KMS-11 (cell line): ENCODE data around the gene KIF26B.

Source experiments
- H2AFZ ChIP-seq: fragments of 200-600 bp; sonication (generic); 2 replicates; pipeline ENCODE4 v1.6.1; 2016; ENCODE audit warnings: antibody characterized with exemption, mixed run types, low read depth
- H3K27ac ChIP-seq: fragments of 200-600 bp; sonication (generic); 2 replicates; pipeline ENCODE4 v1.6.1; 2016; ENCODE audit warnings: mild to moderate bottlenecking, mixed run types
- H3K27me3 ChIP-seq: fragments of 200-600 bp; sonication (generic); 2 replicates; pipeline ENCODE4 v1.6.1; 2017; ENCODE audit warnings: mild to moderate bottlenecking, low read depth, mixed run types, moderate library complexity; ENCODE audit not compliant: insufficient read depth
- H3K36me3 ChIP-seq: fragments of 200-600 bp; sonication (generic); 2 replicates; pipeline ENCODE4 v1.6.1; 2017; ENCODE audit warnings: mild to moderate bottlenecking, mixed run types; ENCODE audit not compliant: insufficient read depth
- H3K4me1 ChIP-seq: fragments of 200-600 bp; sonication (generic); 2 replicates; pipeline ENCODE4 v1.6.1; 2016; ENCODE audit warnings: mild to moderate bottlenecking, low read depth, mixed run types; ENCODE audit not compliant: poor library complexity, severe bottlenecking
- H3K4me2 ChIP-seq: fragments of 200-600 bp; sonication (generic); 2 replicates; pipeline ENCODE4 v1.7.0; 2016; ENCODE audit warnings: mild to moderate bottlenecking, mixed run types
- H3K4me3 ChIP-seq: fragments of 200-600 bp; sonication (generic); IDR thresholded peaks from 2 replicates; pipeline ENCODE4 v1.6.1; 2017; ENCODE audit warnings: low read depth, low read length, mixed read lengths; ENCODE audit not compliant: insufficient read depth
- H3K79me2 ChIP-seq: fragments of 200-600 bp; sonication (generic); 2 replicates; pipeline ENCODE4 v1.6.1; 2016; ENCODE audit warnings: low read depth, mixed run types; ENCODE audit not compliant: insufficient read depth
- H3K9ac ChIP-seq: fragments of 200-600 bp; sonication (generic); 2 replicates; pipeline ENCODE4 v1.6.1; 2016; ENCODE audit warnings: mild to moderate bottlenecking, mixed run types
- H4K20me1 ChIP-seq: fragments of 200-600 bp; sonication (generic); 2 replicates; pipeline ENCODE4 v1.6.1; 2016; ENCODE audit warnings: mild to moderate bottlenecking, mixed run types; ENCODE audit not compliant: insufficient read depth
- CTCF ChIP-seq: fragments of 200-600 bp; sonication (generic); conservative IDR thresholded peaks from 2 replicates; pipeline ENCODE4 v1.6.1; 2017; ENCODE audit warnings: low read depth, mild to moderate bottlenecking, antibody characterized with exemption, low read length, moderate library complexity, mixed read lengths

KIF26B gene

GRCh38 chr1:245604979-245605378, 450.2 kb downstream of the KIF26B start:
- no peak overlapping the region for H3K4me2 ChIP-seq
- H4K20me1 ChIP-seq, result no peaks in the 10 kb centered on the region
- H3K27me3 ChIP-seq, result no peaks in the 10 kb centered on the region
- H3K79me2 ChIP-seq, result no peaks in the 10 kb centered on the region
- no peak overlapping the region for H2AFZ ChIP-seq
- H3K27ac ChIP-seq, result no peak overlapping the region
- H3K4me1 ChIP-seq, result no peaks in the 10 kb centered on the region
- H3K4me3 ChIP-seq, result no peak overlapping the region
- no peak for TF ChIP-seq CTCF
- H3K36me3 ChIP-seq, result no peaks in the 10 kb centered on the region
- no peak overlapping the region for H3K9ac ChIP-seq

GRCh38 chr1:245605480-245606156, 450.8 kb downstream of the KIF26B start:
- H3K4me3 ChIP-seq, result no peak overlapping the region
- H3K79me2 ChIP-seq, result no peaks in the 10 kb centered on the region
- no peaks in the 10 kb centered on the region for H3K36me3 ChIP-seq
- H3K9ac ChIP-seq, result no peak overlapping the region
- TF ChIP-seq CTCF, result no peak
- no peaks in the 10 kb centered on the region for H4K20me1 ChIP-seq
- no peaks in the 10 kb centered on the region for H3K27me3 ChIP-seq
- H2AFZ ChIP-seq, result no peak overlapping the region
- H3K27ac ChIP-seq, result no peak overlapping the region
- H3K4me2 ChIP-seq, result no peak overlapping the region
- no peaks in the 10 kb centered on the region for H3K4me1 ChIP-seq

GRCh38 chr1:245606157-245606725, 451.5 kb downstream of the KIF26B start:
- no peak overlapping the region for H3K4me2 ChIP-seq
- no peaks in the 10 kb centered on the region for H4K20me1 ChIP-seq
- H3K4me1 ChIP-seq, result no peaks in the 10 kb centered on the region
- H3K79me2 ChIP-seq, result no peaks in the 10 kb centered on the region
- no peaks in the 10 kb centered on the region for H3K36me3 ChIP-seq
- no peak for TF ChIP-seq CTCF
- H3K27me3 ChIP-seq, result no peaks in the 10 kb centered on the region
- no peak overlapping the region for H3K4me3 ChIP-seq
- H3K9ac ChIP-seq, result no peak overlapping the region
- no peak overlapping the region for H3K27ac ChIP-seq
- no peak overlapping the region for H2AFZ ChIP-seq

- Histone ChIP-seq H3K79me2 (no peaks in the 10 kb centered on the region), H2AFZ (no peak overlapping the region), H3K27me3 (no peaks in the 10 kb centered on the region), H3K4me2 (no peak overlapping the region), H3K4me3 (no peak overlapping the region), H3K9ac (no peak overlapping the region), H3K36me3 (no peaks in the 10 kb centered on the region), H3K4me1 (no peaks in the 10 kb centered on the region), H4K20me1 (no peaks in the 10 kb centered on the region), H3K27ac (no peak overlapping the region)
- TF ChIP-seq CTCF, result no peak
Measured at GRCh38 chr1:245608271-245608670, 453.5 kb downstream of the KIF26B start.
